ENCODE results near the gene RAB8B. TPM values are rescaled to one million over a fixed set of nuclear protein-coding genes. Genes with fewer than 3 reads are reported as not detected.

RAB8B gene
- total and polyA plus RNA-seq, 9 of the 15 experiments (the other 6 are each of a cell fraction or from before 2014, with no cell fraction given), result 7.8 to 32.1 (median 24.2) TPM

GRCh38 chr15:63212050-63213004 is 22.9 kb downstream of the RAB8B start (continued):
- TF ChIP-seq ZBTB49 (CRISPR knock-in tag; IDR thresholded peaks at IDR 0.05; ENCODE audit: borderline replicate concordance) (no peak), CEBPZ (IDR thresholded peaks at IDR 0.05; ENCODE audit: borderline replicate concordance, low read depth, low read length) (no peak), ZBTB8A (IDR thresholded peaks at IDR 0.05; ENCODE audit: partially characterized antibody) (no peak), ZNF449 (CRISPR knock-in tag; IDR thresholded peaks at IDR 0.05) (no peak), ARID3B (CRISPR knock-in tag; IDR thresholded peaks at IDR 0.05; ENCODE audit: borderline replicate concordance) (no peak), ZNF140 (CRISPR knock-in tag; IDR thresholded peaks at IDR 0.05) (no peak), ZNF280A (IDR thresholded peaks at IDR 0.05; ENCODE audit: low read depth, partially characterized antibody) (no peak), ZBTB9 (CRISPR knock-in tag; IDR thresholded peaks at IDR 0.05) (no peak), ZBTB7A (IDR thresholded peaks at IDR 0.05; ENCODE audit: borderline replicate concordance, control insufficient read depth, low read depth, low read length) (no peak), EZH2 (IDR thresholded peaks at IDR 0.05; ENCODE audit: borderline replicate concordance, low read depth, low read length) (no peak), ZNF197 (CRISPR knock-in tag; IDR thresholded peaks at IDR 0.05; ENCODE audit: low read depth) (no peak), MTA1 (IDR thresholded peaks at IDR 0.05; ENCODE audit: borderline replicate concordance) (peak; percentile 32; the same call in 1 of the 2 replicates), POLR2AphosphoS2 (IDR thresholded peaks at IDR 0.05; ENCODE audit: low read length) (no peak)
